ENCODE data around the gene RNF121. TPM values are rescaled to one million over a fixed set of nuclear protein-coding genes. Genes with fewer than 3 reads are reported as not detected.

RNF121 gene
- total RNA-seq, 2 donors from 2014 or later = 27.4 to 29.0 TPM

DNA sequence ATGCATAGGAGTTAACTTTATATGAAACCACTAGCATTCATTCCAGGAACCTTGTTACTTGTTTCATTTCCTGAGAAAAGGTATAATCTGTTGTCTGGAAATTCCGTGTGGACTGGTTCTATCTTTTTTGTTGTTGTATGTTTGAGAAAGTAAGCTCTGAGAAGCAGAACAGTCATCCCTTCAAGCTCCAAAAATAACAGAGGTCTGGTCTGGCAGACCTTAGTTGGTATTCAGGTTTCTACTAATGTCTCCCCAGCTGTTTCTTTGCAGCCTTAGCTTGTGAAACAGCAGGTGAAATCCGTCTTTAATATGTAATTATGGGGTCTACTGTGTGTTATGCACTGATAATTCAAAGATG is 2.4 kb downstream of the RNF121 start:
- intact Hi-C loops (cut with DNase I) = no loop called here
- DNase-seq (ENCODE audit: low spot score) = no peak

DNA sequence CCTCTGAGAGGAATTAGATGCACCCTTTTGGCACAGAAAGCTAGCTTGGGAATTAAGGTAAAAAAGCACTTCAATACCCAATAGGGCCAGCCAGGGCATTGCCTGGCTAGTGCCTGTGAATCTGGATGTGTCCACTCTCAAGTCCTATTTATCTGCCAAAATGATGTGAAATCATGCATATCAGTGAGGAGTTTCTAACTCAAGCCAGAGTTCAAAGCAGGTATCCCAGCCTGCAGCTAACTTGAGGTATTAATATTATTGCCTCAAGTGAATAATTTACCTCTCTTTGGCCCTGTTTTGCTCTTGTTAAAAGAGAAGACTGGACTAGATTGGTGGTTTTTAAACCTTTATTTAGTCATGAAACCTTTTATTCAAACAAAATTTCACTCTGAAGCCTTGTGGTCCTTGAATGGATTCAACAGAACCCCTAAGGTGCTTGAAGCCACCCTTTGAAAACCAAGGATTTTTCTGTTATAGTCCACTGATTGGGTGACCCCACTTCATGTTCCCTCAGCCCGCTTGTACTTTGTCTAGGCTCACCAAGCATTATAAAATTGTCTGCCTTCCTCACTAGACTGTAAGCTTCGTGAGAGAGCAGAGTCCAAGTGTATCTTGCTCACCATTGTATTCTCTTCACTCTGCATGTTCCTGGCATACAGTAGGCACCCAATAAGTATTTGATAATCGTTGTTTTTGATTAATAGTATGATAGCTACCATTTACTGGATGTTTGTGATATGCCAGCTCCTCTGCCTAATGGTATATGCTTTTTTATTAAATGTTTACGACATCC is 4.5 kb downstream of the RNF121 start:
- intact Hi-C loops (cut with DNase I) = no loop called here
- DNase-seq (ENCODE audit: low spot score) = no peak

DNA sequence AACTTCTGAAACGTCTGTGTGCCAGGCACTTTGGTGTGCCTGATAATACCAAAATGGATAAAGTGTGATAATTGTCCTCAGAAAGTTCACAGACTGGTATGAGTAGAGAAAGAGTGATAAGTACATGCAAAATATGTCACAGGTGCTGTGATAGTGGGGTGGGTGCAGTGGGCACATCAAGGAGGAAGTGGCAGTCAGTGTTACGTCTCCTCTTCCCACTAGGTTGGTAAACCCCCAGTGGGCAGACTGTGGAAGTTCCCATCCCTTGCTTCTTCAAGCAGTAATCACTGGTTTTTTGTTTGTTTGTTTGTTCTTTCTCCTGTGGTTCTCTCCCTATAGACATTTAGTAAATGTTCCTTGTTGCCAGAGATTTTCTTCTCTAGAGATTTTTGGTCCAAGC is 5.4 kb downstream of the RNF121 start:
- intact Hi-C loops (cut with DNase I) = no loop called here
- no peak for DNase-seq (ENCODE audit: low spot score)

DNA sequence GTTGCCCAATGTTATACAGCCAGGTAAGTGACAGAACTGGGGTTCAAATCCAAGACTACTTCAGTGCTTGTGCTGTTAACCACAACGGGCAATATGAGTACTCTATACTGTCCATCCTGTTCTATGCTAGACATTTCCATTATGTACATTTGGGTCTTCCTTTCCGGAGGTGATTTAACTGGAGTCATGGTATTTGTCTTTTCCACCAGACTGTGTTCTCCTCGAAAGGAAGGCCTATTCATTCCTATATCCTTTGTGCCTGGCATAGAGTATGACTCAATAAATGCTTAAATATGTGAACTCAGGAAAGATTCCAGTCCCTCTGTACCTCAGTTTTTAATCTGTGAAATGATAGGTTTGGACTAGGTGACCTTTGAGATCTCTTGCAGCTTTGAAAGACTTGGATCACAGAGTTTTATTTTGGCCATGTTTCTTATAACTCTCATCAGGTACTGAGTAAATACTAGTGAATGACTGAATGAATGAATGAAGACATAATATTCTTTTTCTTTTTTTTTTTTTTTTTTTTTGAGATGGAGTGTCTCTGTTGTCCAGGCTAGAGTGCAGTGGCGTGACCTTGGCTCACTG is 6.6 kb downstream of the RNF121 start:
- intact Hi-C loops (cut with DNase I) = no loop called here
- no peak for DNase-seq (ENCODE audit: low spot score)

DNA sequence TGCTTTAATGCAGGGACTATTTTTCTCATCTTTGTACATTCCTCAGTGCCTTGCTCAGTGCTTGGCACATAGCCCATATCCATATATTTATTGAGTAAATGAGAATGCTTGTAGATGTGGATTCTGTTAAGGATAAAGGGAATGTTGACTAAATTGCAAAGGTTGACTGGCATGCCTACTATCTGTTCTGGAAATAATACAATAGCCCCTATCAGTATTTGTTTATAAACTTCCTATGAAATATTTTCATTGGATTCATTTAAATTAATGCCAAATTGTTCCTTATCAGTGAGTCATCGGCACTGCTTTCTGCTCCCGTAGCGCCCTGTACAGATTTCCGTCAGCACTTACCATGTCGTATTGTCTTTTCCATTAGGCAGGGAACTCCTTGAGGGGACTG is 8.0 kb downstream of the RNF121 start:
- no peak for DNase-seq (ENCODE audit: low spot score)
- intact Hi-C loops (cut with DNase I) = no loop called here

DNA sequence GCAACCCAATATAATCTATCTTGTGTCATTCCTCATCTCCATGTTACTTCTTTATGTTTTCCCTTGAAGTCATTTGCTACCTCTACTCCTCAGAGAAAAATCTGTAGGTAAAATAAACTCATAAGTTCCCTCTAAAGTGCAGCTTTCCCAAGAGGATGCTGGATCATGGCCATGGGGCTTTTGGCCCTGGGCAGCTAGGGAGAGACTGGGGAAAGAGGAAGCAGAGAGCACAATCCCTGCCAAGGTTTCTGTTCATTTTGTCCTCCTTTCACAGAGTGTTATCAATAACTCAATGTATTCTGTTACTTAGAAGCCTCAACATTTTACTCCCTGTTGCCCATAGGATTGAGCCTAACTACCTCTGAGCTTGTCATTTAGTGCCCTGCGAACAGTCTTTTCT is 9.0 kb downstream of the RNF121 start:
- DNase-seq (ENCODE audit: low spot score) = no peak
- intact Hi-C loops (cut with DNase I) = no loop called here

DNA sequence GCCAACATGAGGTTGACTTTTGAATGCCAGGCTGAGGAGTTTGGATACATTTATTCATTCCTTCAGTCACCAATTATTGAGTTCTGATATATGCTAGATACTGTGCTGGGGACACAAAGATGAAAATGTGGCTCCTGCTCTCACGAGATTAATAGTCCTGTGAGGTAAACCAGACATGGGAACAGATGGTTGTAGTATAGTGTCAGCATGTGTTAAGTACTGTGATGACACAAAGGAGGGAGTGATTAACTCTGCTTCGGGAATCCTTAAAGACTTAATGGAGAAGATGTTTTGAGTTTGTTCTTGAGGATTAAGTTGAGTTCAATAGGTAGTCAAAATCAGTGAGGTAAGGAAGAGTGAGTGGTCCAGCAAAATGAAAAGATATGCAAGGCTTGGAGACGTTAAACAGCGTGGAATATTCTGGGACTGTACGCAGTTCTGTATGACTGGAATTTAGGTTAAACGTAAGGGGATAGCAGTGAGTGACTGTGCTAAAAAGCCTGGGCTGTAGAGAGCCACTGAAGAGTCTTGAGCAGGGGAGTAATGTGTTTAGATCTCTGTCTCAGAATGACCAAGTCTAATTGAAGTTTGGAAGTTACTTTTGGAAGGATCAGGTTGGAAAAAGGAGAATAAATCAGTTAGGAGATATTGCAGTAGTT is 11.8 kb downstream of the RNF121 start:
- no peak for DNase-seq (ENCODE audit: low spot score)
- intact Hi-C loops (cut with DNase I) = no loop called here

DNA sequence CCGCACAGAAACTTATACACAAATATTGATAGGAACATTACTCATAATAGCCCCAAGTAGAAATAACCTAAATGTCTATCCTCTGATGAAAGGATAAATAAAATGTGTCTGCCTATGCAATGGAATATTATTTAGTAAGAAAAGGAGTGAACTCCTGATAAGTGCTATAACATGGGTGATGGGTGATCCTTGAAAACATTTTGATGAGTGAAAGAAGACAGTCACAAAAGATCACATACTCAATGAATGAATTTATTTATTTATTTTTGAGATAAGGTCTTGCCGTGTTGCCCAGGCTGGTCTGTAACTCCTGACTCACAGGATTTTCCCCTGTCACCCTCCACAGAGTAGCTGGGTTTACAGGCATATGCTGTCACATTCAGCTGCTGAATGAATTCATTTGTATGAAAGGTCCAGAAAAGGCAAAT is 17.3 kb downstream of the RNF121 start:
- intact Hi-C loops (cut with DNase I) = no loop called here
- DNase-seq (ENCODE audit: low spot score) = no peak

DNA sequence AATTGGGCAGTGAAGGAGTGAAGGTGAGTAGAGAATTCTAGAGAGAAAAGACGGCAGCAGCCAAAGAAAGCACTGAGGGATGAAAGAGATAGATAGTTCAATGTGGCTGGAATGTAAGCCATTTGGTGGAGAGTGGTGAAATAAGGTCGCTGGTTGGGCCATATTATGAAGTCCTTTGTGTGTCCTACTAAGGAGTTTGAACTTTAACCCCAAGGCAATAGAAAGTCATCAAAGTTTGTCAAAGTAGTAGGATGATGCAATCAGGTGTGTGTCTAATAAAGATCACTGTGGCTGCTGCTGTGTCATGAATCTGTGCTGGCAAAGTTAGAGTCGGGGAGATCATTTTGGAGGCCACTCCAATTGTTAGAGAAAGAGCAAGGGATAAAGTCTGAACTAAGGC is 18.7 kb downstream of the RNF121 start:
- DNase-seq (ENCODE audit: low spot score) = no peak
- intact Hi-C loops (cut with DNase I) = no loop called here

DNA sequence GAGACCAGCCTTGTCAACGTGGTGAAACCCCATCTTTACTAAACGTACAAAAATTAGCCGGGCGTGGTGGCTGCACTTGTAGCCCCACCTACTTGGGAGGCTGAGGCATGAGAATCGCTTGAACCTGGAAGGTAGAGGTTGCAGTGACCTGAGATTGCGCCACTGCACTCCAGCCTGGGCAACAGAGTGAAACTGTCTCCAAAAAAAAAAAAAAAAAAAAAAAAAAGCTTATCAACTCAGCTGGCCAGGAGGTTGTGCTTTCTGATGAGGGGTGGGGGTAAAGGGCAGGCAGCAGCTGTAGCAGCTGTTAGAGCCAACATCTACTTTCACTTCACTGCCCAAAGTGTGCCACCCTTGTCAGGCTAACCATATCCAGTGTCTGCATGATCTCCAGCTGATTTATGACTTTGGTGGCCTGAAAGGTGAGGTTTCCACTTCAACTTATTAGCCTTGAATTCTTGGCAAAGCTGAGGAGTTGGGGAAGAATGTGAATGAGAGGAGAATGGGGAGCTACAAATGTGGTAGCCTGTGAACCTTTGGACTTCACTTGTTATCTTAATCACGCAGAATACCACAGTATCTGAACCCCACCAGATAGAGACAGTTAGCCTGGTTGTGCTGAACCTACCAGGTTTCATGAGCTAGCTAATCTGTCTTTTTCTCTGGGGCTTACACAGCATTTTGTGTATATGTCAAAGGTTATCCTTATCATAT is 19.6 kb downstream of the RNF121 start:
- intact Hi-C loops (cut with DNase I) = no loop called here
- no peak for DNase-seq (ENCODE audit: low spot score)

DNA sequence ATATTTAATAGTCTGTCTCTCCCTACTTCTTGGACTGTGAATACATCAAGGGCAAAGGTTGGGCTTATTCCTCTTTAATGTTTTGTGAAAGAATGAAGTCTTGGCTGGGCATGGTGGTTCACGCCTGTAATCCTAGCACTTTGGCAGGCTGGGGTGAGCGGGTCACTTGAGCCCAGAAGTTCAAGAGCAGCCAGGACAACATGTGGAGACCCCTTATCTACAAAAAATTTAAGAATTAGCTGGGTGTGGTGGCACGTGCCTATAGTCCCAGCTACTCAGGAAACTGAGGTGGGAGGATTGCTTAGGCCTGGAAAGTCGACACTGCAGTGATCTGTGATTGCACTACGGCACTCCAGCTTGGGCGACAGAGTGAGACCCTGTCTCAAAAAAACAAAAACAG is 20.2 kb downstream of the RNF121 start:
- intact Hi-C loops (cut with DNase I) = no loop called here
- no peak for DNase-seq (ENCODE audit: low spot score)

DNA sequence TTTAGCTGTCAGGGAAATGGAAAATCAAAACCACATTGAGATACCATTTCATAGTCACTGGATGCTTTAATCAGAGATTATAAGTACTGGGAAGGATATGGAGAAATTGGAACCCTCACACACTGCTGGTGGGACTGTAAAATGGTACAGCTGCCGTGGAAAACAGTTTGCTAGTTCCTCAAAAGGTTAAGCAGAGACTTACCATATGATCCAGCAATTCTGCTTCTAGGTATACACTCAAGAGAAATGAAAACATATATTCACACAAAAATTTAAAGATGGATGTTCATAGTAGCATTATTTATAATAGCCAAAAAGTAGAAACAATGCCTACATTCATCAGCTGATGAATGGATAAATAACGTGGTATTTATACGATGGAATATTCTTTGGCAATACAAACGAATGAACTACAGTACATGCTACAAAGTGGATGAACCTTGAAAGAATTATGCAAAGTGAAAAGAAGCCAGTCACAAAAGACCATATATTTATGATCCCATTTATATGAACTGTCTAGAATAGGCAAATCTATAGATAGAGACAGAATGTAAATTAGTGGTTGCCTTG is 23.0 kb downstream of the RNF121 start:
- intact Hi-C loops (cut with DNase I) = no loop called here
- DNase-seq (ENCODE audit: low spot score) = no peak

DNA sequence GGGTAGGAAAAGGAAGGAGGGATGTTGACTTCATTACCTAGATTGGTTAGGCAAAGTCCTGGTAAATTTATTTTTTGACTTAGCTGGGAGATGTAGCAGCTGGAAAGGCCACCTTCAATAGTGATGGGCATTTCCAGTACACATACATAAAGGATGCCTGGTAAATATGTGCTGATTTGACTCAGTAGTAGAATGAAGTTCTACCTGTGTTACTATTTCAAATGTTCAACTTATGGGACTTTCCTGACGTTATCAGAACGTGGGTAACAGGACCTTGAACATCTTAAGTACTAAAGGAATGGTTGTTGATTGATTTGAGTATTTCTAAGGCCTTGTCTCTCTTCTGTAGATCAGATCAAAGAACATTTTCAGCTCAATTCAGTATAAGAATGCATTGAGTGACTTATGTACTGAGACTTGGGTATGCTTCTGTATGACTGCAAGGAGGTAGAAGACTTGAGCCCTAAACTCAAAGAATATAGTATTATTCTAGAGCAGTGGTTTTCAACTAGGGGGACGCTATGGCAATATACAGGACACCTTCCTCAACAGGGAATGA is 27.1 kb downstream of the RNF121 start:
- intact Hi-C loops (cut with DNase I) = no loop called here

DNA sequence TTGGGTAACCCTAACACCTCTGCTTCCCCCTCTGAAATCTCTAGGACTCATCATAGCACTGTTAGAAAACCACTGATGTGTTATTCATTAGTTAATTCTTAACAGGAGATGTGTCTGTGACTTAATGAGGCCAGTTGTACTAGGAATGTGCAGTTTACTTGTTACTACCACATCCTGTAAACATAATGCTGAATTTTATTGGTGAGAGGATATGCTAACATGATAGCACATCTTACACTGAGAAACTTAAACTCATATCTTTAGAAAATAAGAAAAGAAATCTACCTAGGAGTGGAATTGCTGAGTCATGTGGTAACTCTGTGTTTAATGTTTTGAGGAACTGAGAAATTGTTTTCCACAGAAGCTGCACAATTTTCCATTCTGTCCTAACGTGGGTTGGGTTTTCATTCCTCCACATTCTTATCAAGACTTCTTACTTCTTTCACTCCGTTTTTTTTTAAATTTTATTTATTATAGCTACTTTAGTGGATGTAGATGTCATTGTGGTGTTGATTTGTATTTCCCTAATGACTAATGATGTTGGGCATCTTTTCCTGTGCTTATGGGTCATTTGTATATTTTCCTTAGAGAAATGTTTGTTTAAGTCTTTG is 33.7 kb downstream of the RNF121 start:
- DNase-seq (ENCODE audit: low spot score) = no peak

More for the DNA sequence above, 27.1 kb downstream of the RNF121 start:
- no peak for DNase-seq (ENCODE audit: low spot score)

DNA sequence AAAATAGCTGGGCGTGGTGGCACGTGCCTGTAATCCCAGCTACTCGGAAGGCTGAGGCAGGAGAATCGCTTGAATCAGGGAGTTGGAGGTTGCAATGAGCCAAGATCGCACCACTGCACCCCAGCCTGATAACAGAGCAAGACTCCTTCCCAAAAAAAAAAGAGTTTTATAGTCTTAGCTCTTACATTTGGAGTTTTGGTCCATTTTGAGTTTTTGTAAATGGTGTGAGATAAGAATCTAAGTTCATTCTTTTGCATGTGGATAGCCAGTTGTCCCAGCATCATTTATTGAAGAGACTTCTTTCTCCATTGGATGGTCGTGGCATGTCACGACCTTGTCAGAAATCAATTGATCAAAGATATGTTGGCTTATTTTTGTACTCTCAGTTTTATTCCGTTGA is 34.6 kb downstream of the RNF121 start:
- intact Hi-C loops (cut with DNase I) = no loop called here
- DNase-seq (ENCODE audit: low spot score) = no peak

More for the DNA sequence above, 33.7 kb downstream of the RNF121 start:
- intact Hi-C loops (cut with DNase I) = no loop called here

DNA sequence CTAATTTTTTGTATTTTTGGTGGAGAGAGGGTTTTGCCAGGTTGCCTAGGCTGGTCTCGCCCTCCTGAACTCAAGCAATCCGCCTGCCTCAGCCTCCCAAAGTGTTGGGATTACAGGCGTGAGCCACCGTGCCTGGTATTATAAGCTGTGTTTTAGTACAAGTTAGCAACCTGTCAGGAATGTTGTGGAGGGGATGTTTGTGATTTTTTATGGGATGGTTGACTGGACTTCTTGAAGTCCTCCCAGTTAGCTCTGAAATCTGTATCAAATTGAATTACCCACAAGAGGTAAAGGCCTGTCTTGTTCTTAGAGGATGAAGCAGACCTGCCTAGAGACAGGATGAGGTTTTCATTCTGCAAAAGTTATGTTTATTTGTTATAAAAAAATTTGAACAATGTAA is 35.8 kb downstream of the RNF121 start:
- no peak for DNase-seq (ENCODE audit: low spot score)
- intact Hi-C loops (cut with DNase I) = no loop called here

DNA sequence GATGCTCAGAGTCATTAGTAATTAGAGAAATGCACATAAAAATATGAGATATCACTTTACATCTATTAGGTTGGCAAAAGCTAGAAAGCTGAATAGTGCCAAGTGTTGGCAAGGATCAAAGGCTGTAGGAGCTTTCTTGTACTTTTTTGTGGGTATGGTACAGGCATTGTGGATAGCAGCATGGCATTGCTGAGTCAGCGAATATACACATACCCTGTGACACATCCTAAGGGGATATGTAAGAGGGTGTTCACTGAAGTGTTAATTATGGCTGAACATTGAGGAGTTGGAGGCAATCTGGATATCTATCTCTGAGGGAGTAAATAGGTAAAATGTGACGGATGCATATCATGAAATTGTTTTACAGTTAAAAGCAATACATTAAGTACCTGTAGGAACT is 42.8 kb downstream of the RNF121 start:
- DNase-seq (ENCODE audit: low spot score) = no peak
- intact Hi-C loops (cut with DNase I) = no loop called here

DNA sequence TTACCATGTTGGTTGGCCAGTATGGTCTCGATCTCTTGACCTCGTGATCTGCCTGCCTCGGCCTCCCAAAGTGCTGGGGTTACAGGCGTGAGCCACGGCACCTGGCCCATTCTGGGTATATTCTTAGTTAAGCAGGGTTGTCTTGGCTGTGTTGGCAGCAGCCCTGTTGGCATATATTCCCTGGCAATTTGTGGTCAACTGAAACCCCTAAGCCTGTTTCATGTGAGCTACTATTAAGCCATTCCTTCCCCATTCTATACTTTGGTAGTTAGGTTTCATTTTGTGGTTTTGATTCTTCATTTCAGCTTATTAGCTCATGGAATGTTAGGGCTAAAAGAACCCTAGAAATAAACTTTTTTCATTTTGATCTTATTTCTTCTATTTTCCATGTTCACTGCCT is 47.7 kb downstream of the RNF121 start:
- no peak for DNase-seq (ENCODE audit: low spot score)
- intact Hi-C loops (cut with DNase I) = no loop called here

DNA sequence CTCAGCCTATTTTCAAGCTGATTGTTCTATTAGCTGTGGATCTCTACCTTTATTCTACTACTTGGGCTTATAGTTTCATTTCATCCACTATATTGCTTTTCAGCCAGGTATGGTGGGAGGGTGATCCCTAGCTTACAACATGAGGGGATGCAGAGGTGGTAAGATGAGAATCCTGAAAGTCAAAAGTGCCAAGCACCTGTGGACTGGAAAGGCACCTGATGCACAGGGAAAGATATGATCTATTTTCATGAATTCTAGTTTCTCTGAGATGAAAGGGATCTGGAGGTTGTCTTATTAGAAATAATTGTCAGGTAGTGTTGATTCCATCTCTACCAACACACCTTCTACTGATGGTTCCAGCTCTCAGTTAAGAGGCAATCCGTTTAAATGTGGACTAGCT is 48.2 kb downstream of the RNF121 start:
- no peak for DNase-seq (ENCODE audit: low spot score)
- intact Hi-C loops (cut with DNase I) = no loop called here
